Sigmoid colon (tissue), 4 donors: ENCODE data around the gene CCDC178.

Experiments
- EP300 ChIP-seq, 4 donors: sonication (generic); formaldehyde crosslinking; IDR thresholded peaks; one replicate each; pipeline ENCODE4 v1.6.1; 2017; ENCODE audit warnings: antibody characterized with exemption in 4 of 4
- POLR2A ChIP-seq, 2 donors: fragments of 450-650 bp; IDR thresholded peaks; one replicate each; pipeline ENCODE4 v1.6.1; 2016; ENCODE audit warnings: antibody characterized with exemption in 2 of 2, mild to moderate bottlenecking in 2 of 2, moderate library complexity in 2 of 2
- POLR2AphosphoS5 ChIP-seq, 4 donors: sonication (generic); formaldehyde crosslinking; IDR thresholded peaks; one replicate each; pipeline ENCODE4 v1.6.1; 2017; ENCODE audit warnings: antibody characterized with exemption in 4 of 4
- TF ChIP-seq, protein P1 (sequence below), 4 experiments: fragments of 450-650 bp in 3 of 4; fragments of 200-600 bp in 1 of 4; IDR thresholded peaks; one replicate each; pipeline ENCODE4 v1.5.1; 2016 to 2019; ENCODE audit warnings: antibody characterized with exemption in 4 of 4, mild to moderate bottlenecking in 3 of 4, moderate library complexity in 2 of 4

DNA sequence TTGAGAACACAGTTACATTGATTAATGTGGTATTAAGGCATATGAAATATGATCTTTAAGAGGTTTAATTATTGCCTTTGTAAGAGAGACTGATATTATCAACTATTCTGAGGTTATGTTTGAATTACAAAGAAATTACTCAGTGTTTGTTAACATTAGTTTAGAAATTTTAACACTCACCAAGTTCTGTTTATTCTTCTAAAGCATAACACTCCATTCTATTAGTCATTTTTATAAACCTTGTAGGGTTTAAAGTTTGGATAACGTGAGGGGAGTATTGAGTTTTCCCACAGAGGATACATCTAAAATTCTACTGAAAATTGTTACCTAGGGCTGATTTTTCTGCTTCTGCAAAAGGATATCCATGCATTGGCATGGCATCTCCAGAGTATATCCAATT is 7.7 kb downstream of the CCDC178 start:
- TF ChIP-seq, protein P1, sequence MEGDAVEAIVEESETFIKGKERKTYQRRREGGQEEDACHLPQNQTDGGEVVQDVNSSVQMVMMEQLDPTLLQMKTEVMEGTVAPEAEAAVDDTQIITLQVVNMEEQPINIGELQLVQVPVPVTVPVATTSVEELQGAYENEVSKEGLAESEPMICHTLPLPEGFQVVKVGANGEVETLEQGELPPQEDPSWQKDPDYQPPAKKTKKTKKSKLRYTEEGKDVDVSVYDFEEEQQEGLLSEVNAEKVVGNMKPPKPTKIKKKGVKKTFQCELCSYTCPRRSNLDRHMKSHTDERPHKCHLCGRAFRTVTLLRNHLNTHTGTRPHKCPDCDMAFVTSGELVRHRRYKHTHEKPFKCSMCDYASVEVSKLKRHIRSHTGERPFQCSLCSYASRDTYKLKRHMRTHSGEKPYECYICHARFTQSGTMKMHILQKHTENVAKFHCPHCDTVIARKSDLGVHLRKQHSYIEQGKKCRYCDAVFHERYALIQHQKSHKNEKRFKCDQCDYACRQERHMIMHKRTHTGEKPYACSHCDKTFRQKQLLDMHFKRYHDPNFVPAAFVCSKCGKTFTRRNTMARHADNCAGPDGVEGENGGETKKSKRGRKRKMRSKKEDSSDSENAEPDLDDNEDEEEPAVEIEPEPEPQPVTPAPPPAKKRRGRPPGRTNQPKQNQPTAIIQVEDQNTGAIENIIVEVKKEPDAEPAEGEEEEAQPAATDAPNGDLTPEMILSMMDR (IDR thresholded peaks at IDR 0.05), result no peak
- TF ChIP-seq POLR2AphosphoS5 (IDR thresholded peaks at IDR 0.05), result no peak
- no peak for TF ChIP-seq POLR2A (IDR thresholded peaks at IDR 0.05)
- no peak for TF ChIP-seq EP300 (IDR thresholded peaks at IDR 0.05)
